GM10847 (cell line): ENCODE data around the gene CRYGB.
"Not testable (repeated sequence)": the region's sequence is repeated elsewhere in the genome, so short reads cannot be mapped to it uniquely, and the experiment has no call there.

Experiments used
- POLR2A ChIP-seq: IDR thresholded peaks from 2 replicates; pipeline ENCODE4 v1.6.1; 2011; ENCODE audit not compliant: insufficient read length; ENCODE audit errors: extremely low read depth

The CRYGB gene

DNA sequence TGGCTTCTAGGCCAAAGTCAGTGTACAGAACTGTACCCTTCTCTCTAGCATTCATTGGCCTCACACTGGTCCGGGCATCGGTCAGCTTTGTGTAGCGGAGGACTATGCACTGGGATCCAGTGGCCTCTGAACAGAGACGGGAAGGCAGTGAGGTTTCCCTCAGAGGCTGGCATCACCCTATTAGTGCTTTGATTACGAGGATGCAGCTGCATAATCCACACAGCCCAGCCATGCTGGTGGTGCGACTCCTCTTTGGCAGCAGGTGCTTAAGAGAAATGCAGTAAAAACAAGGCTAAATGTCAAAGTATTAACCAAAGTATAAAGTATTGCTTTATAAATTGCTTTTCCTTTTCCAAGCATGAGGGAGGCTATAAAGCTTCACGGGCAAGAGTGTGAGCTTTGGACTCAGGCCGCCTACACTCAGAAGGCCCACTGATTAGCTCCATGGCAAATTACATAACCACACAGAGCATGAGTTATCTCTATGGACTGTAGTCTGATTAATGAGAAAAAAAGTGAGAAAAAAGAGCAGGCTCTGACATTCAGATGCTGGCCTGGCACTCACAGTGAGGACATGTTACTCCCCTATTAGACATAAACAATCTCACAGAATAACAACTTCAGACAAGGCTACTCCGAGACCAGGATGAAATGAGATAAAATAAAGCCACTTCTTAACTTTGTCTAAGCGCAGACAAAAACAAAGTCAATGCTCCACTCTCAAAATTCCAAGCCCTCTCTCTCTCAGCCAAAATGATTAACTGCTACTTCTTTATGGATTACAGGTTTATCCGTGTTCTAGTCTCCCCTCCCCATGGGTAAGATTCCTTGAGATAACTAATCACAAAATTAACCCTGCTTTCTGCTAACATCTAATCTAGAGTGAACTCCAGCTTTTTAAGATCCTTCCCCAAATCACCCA is 9.9 kb downstream of the CRYGB start:
- TF ChIP-seq POLR2A, result no peak

DNA sequence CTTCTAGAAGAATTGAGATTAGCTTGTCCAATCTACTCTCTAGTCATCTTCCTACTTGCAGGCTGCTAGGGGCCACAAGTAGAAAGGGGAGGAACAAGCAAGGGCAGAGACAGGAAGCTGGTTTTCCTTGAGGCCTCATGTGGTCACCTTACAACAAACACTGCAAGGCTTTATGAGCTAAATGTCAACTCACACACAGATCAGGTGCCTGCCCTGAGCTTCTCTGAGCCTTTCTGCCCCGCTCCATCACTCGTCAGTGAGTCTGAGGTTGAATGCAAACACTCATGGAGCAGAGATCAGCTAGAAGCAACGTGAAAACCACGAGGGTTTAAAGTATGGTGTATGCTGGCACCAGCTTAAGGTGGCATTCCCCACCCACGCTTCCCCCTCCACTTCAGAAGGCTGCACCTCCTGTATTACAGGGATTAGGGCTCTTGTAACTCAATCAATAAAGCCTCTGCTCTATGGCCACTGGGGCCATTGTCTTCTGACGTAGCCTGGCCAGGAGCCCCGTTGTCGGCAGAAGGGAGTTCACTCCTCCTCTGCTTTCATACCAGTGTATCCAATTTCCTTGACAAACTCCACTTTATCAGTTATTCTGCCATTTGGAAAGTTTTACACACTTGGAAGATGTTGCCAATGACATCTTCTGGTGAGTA is 10.9 kb downstream of the CRYGB start:
- TF ChIP-seq POLR2A, result no peak

DNA sequence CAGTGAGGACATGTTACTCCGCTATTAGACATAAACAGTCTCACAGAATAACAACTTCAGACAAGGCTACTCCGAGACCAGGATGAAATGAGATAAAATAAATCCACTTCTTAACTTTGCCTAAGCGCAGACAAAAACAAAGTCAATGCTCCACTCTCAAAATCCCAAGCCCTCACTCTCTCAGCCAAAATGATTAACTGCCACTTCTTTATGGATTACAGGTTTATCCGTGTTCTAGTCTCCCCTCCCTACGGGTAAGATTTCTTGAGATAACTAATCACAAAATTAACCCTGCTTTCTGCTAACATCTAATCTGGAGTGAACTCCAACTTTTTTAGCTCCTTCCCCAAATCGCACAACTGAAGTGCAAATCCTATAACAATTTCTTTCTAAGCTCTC is 15.2 kb downstream of the CRYGB start:
- TF ChIP-seq POLR2A, result no peak

DNA sequence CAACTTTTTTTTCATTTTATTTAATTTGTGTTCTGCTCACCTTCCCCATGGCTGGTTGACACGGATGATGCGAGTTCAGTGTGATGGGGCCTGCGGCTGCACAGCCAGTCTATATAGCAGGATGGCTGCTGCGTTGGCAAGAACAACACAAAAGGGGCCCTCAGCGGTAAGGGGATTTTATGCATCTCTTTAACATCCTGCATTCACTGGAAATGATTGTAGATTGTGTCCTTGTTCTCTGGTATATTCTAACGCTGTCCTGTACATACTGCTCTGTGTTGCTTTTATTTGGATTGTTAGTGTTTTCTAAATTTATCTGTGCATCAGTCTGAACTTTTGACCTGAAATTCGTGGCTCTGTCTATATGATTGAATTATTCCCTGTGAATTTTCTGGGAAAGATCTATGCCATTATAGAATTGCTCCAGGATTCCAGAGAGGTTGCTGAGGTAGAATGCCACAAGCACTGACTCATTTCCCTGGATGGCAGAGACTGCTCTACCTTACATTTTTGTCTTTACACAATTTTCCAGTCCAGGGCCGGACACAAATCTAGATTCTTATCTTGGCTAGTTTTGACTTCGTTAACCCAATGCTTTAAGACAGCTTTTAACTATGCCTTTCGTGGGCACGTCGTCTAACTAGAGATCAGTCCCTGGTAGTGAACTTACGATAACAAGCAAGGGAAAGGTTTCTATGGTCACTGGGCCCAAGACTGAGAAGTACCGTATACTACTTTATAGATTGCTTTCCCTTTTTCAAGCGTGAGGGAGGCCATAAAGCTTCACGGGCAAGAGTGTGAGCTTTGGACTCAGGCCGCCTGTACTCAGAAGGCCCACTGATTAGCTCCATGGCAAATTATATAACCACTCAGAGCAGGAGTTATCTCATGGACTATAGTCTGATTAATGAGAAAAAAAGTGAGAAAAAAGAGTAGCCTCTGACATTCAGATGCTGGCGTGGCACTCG is 15.9 kb downstream of the CRYGB start, which contains the start of gene CRYGC:
TSS of gene CRYGC (minus strand) at position 85 of the 968 bp plus-strand sequence. CDS start at position 49, 36 bp downstream.
- no peak for TF ChIP-seq POLR2A

DNA sequence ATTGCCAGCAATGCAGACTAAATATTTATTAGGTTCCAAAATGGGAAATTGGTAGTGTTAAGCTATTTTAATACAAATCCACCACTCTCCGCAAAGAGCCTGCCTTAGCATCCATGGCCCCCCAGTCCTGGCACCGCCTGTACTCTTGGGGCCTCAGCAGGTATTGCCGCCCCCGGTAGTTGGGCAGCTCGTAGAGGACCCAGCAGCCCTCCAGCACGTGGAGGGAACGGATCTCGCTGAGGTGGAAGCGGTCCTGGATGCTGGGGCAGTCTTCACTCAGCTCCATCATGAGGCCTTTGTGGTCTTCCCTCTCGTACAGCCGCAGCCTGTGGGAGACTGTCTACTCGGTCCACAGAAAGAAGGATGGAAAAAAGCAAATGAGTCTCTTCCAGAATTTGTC is 17.8 kb downstream of the CRYGB start:
- no peak for TF ChIP-seq POLR2A

DNA sequence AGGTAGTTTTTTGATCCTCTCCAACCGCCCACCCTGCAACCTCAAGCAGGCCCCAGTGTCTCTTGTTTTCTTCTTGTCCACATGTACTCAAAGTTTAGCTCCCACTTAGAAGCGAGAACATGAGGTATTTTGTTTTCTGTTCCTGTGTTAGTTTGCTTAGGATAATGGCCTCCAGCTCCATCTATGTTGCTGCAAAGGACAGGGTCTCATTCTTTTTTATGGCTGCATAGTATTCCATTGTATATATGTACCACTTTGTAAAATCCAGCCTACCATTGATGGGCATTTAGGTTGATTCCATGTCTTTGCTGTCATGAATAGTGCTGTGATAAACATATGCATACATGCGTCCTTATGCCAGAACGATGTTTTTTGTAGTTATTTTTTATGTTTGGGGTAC is 18.9 kb downstream of the CRYGB start:
- no peak for TF ChIP-seq POLR2A

DNA sequence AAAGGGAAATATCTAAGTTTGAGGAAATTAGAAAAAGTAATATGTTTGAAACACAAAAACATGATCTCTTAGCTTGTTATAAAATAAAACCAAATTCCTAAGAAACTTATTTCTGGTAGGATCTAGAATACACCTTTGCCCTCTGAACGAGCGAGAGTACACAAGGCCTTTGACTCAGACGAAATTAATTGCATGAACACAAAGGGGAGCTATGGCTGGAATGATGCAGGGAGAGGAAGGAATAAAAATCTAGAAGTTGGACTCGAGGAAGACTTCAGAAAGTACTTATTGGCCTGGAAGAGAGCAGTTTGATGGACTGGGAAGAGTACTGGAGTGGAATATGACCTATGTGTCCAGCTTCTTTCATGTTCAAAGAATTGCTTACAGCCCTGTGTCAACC is 20.7 kb downstream of the CRYGB start:
- TF ChIP-seq POLR2A, result no peak

DNA sequence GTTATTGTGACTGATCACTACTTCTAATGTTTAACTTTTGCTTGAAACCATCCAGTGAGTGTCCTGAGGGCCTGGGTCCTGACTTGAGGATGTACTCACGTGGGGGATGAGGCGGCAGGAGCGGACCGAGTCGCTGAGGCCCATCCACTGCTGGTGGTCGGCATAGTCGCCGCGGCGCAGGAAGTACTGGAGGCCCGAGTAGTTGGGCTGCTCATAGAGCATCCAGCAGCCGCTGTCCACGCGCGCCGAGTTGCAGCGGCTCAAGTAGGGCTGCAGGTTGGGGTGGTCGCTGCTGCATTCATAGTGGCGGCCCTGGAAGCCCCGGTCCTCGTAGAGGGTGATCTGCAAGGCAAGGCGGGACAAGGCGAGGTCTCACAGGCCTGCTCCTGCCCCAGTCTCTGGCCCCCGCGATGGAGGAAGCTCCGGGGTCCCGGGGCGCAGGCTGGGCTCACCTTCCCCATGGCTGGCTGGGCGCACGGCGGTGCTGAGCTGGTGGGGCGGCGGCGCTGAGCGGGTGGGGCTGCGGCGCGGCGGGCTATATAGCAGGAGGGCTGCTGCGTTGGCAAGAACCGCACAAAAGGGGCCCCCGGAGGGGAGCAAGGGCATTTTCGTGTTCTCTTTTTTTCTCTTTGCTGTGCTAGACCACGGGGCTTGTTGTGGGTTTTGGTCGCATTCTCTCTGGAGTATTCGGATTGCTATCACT is 21.8 kb downstream of the CRYGB start, which contains the start of gene CRYGD:
TSS of gene CRYGD (minus strand) at position 512 of the 703 bp plus-strand sequence. CDS start at position 461, 51 bp downstream.
- TF ChIP-seq POLR2A, result not testable (repeated sequence)

DNA sequence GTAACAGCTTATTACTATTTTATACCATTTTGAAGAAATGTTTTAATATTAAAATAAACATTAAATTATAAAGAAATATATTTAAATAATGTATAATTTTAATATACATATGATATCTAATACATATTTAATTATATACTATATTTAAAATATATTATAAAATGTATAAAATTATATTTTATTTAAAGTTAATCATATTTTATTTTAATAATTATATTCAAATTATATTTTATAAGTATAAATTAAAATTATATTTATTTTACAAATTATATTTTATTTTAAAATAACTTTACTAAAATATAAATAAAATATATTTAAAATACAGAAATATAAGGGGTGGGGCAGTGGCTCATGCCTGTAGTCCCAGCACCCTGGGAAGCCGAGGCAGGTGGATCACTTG is 23.7 kb downstream of the CRYGB start:
- no peak for TF ChIP-seq POLR2A

DNA sequence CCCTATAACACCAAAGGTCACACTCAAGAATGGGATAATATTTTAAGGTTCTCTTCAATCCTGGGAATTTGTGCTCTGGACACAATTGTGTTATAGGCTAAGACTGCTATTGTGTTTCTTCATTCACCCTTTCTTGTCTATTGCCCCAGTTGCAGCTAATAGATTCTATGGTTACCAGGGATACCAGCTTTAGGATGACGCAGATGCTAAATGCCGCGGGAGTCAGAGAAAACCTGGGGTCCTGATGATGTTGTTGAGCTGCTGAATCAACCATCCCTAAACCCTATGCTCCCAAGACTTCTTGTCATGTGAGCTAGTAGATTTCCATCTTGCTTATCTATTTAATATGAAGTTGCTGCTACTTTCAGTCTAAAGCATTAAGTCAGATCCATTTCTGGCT is 27.0 kb downstream of the CRYGB start:
- no peak for TF ChIP-seq POLR2A

DNA sequence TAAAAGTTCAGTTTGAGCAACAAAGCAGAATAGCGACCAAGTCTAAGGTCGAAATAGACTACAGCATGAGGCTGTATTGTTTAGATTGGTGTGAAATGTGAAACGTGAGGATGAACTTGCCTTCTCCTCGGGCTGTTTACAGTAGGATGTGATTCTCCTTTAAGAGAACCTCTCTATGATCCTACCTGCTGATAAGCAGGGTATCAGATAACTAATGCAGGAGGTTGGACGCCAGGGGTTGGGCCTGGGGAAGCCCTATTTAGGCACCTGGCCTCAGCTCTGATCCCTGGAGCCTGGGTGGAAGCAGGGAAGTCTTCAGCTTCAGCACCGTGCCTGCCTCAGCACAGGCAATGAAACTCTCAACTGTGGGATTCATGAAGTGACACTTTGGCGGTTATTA is 33.0 kb downstream of the CRYGB start:
- TF ChIP-seq POLR2A, result no peak

DNA sequence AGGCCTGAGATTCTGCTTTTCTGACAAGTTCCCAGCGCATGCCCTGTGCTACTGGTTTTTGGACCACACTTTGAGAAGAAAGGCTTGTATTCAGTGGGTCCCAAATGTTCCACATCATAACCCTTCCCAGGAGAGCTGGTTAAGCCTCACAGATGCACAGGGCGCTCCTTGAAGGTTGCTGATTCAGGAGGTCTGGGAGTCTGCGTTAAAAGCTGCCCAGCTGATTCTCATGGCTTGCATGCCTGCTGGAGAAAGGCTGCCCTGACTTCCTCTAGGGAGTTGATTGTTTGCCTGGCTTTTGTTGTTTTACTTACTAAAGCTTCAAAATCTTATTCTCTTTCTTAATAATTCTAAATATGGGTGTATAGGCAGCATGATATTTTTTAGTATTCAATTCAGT is 42.3 kb downstream of the CRYGB start:
- TF ChIP-seq POLR2A, result no peak

DNA sequence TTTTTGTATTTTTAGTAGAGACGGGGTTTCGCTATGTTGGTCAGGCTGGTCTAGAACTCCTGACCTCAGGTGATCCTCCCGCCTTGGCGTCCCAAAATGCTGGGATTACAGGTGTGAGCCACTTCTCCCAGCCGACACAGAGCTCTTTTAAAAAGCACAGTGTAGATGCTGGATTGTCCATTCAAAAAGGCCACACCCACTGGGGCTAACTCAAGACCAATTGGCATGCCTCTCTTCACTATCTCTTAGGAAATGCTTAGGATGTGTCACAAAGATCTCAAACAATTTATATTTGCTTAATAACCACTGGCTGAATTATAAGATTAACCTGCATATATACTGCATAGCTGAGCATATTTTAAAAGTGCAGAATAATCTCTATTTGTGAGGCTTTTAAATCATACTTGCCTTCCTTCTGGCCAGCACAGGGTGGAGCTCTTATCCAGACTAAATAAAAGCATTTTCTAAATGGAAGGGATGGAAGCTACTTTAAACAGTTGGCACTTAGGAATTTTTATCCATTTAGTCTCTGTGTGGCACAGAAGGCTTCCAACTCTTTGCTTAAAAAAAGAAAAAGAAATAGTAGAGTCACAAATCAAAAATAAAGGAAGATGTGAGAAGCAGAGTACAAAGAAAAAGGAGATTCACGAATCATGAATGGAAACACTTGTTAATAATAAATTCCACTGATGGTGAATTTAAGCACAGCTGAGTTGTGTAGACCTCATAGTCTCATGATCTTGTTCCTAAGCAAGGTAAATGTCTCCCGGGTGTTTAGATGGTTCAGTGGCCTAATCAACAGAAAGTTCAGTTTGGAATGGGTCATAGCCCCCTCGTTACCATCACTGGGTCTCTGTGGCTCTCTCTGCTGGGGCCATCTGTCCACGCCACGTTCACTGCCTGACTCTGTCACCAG is 44.0 kb downstream of the CRYGB start:
- no peak for TF ChIP-seq POLR2A

DNA sequence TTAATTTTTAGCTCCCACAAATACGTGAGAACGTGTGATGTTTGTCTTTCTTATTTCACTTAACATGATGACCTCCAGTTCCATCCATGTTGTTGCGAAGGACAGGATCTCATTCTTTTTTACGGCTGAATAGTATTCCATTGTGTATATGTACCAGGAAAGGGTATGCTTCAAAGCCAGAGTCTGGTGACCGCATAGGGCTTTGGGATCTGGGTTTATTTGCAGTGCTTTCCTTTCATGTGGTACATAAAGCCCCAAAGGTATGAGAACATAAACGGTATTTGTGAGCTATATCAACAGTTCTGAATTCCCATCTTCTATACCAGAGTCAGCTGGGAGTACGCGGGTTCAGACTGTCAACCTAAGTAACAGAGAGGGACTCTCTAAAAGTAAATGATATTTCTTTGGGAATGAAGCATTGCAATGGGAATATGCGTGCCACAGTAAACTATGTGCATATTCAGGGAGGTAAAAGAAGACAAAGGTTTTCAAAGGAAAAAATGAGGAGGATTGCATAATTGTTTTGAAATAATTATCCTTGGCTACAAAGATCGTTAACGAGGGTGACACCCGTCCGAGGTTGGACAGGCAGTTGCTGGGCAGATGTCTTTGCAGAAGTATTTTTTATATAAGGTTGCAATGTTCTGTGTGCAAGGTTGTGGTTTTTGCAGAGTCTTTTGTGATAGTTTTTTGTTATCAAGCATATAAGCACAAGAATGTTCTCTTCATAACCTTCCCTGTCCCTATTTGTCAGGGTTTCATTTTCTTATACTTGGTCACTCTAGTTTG is 46.1 kb downstream of the CRYGB start:
- no peak for TF ChIP-seq POLR2A
